ENCODE measurements around the gene ETFRF1.

DNA sequence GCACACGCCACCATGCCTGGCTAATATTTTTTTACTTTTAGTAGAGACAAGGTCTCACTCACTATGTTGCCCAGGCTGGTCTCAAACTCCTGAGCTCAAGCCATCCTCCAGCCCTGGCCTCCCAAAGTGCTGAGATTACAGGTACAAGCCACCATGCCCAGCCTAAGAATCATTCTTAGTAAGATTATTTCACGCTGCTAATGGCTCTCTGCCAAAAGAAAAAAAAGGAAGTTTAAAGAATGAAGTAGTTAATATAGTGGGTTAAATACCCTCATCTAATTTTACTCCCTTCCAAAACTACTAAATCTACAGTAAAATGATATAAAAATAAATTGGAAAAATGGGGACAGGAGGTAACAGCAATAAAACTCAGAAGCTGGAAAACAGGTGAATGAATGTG lies 2.6 kb downstream of the ETFRF1 start:
- TF ChIP-seq, protein P1, sequence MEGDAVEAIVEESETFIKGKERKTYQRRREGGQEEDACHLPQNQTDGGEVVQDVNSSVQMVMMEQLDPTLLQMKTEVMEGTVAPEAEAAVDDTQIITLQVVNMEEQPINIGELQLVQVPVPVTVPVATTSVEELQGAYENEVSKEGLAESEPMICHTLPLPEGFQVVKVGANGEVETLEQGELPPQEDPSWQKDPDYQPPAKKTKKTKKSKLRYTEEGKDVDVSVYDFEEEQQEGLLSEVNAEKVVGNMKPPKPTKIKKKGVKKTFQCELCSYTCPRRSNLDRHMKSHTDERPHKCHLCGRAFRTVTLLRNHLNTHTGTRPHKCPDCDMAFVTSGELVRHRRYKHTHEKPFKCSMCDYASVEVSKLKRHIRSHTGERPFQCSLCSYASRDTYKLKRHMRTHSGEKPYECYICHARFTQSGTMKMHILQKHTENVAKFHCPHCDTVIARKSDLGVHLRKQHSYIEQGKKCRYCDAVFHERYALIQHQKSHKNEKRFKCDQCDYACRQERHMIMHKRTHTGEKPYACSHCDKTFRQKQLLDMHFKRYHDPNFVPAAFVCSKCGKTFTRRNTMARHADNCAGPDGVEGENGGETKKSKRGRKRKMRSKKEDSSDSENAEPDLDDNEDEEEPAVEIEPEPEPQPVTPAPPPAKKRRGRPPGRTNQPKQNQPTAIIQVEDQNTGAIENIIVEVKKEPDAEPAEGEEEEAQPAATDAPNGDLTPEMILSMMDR (IDR thresholded peaks at IDR 0.05), result no peak
- TF ChIP-seq POLR2A (IDR thresholded peaks at IDR 0.05), result no peak

Measured in testis (tissue), 2 donors.